ENCODE results near the gene FOXC1. TPM values are rescaled to one million over a fixed set of nuclear protein-coding genes. Genes with fewer than 3 reads are reported as not detected.

The FOXC1 gene
- total and polyA plus RNA-seq, 2 experiments from 2014 or later = 3.3 to 11.1 TPM

- no peaks in the 10 kb centered on the region for H3K79me2 ChIP-seq (ENCODE audit: insufficient read depth)
- in situ Hi-C loops (cut with MboI) = loop anchor here (25.0 kb wide), 1 partner anchor 1060 kb away; no protein-coding TSS in a partner anchor
- DNase-seq = no peak
- H3K27me3 ChIP-seq (replicated peaks; ENCODE audit: insufficient read depth) = peaks cover 14% of the 10 kb centered on the region; the same call in 1 of the 2 replicates
- H3K36me3 ChIP-seq (ENCODE audit: low read depth) = no peaks in the 10 kb centered on the region
- H3K9me3 ChIP-seq (ENCODE audit: low read depth) = no peaks in the 10 kb centered on the region
- H3K4me3 ChIP-seq = no peak overlapping the region
- H3K4me2 ChIP-seq (ENCODE audit: unreplicated experiment) = no peak overlapping the region
- 66 to 71% methylated on average over 11 of the region's 11 CpGs for WGBS, 2 experiments (ENCODE audit: low coverage in 1 of 2, low lambda C conversion rate in 2 of 2, missing lambda C conversion rate in 2 of 2)
- H3F3A ChIP-seq (ENCODE audit: insufficient read depth) = no peaks in the 10 kb centered on the region
- no peaks in the 10 kb centered on the region for H3K4me1 ChIP-seq (ENCODE audit: insufficient read depth)
- no peak overlapping the region for H2AFZ ChIP-seq
- H3K27ac ChIP-seq = no peak overlapping the region
- no peak overlapping the region for H3K9ac ChIP-seq
- H4K20me1 ChIP-seq (ENCODE audit: insufficient read depth) = no peaks in the 10 kb centered on the region
- no peak for TF ChIP-seq EZH2 (IDR thresholded peaks at IDR 0.05; ENCODE audit: insufficient read depth, poor library complexity, severe bottlenecking)
- no peak for TF ChIP-seq EZH2phosphoT487 (IDR thresholded peaks at IDR 0.05; ENCODE audit: insufficient read depth, low read depth)
- H3K9me2 ChIP-seq (ENCODE audit: insufficient read depth) = no peaks in the 10 kb centered on the region
Measured at GRCh38 chr6:1577146-1577680, 32.5 kb upstream of the FOXC1 start.

DNA sequence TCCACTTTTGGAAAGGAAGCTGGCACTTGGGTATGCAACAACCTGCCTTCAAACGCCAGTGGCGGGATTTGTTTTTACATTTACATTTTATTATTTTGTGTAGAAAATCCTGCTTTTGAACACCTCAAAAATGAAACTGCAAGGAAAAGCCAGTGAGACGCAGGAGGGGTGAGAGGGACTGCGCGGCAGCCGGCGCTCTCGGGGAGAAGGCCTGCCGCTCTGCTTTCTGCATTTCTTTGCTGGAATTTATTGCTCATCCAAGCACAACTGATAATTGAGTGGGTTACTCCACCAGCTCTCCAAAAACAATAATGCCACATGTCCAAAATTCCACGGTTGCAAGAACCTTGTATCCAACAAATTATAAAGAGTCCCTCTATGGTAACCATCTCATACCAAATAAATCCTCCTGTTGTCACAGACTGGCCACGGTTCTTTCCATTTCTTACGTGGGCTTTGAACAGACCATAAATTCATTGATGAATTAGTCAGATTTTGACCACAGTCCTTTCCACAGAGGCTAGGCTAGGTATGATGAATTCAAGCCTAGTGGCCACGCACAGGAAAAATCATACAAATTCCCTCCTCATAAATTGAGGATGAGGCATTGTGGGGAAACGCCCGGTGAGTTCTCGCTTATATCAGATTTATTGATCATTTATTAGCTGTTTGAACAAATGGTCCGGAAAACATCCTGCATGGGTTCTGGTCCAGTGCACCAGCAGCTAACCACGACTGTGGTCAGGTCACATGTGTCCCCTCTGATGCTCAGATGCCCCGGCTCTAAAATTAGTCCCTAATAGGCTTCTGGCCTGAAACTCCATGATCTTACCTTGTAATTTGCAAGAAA is 31.6 kb upstream of the FOXC1 start:
- no peak overlapping the region for H3K9ac ChIP-seq
- no peaks in the 10 kb centered on the region for H4K20me1 ChIP-seq (ENCODE audit: insufficient read depth)
- no peaks in the 10 kb centered on the region for H3K36me3 ChIP-seq (ENCODE audit: low read depth)
- H3K9me2 ChIP-seq (ENCODE audit: insufficient read depth) = no peaks in the 10 kb centered on the region
- no peak overlapping the region for H3K4me2 ChIP-seq (ENCODE audit: unreplicated experiment)
- no peak overlapping the region for H3K4me3 ChIP-seq
- no peaks in the 10 kb centered on the region for H3F3A ChIP-seq (ENCODE audit: insufficient read depth)
- no peaks in the 10 kb centered on the region for H3K4me1 ChIP-seq (ENCODE audit: insufficient read depth)
- DNase-seq = no peak
- no peak overlapping the region for H2AFZ ChIP-seq
- in situ Hi-C loops (cut with MboI) = loop anchor here (25.0 kb wide), 1 partner anchor 1059 kb away; no protein-coding TSS in a partner anchor
- no peaks in the 10 kb centered on the region for H3K79me2 ChIP-seq (ENCODE audit: insufficient read depth)
- H3K27me3 ChIP-seq (replicated peaks; ENCODE audit: insufficient read depth) = peaks cover 14% of the 10 kb centered on the region; the same call in 1 of the 2 replicates
- WGBS, 2 experiments (ENCODE audit: low coverage in 1 of 2, low lambda C conversion rate in 2 of 2, missing lambda C conversion rate in 2 of 2) = 76 to 78% methylated on average over 19 of the region's 19 CpGs
- no peak overlapping the region for H3K27ac ChIP-seq
- TF ChIP-seq EZH2phosphoT487 (IDR thresholded peaks at IDR 0.05; ENCODE audit: insufficient read depth, low read depth) = no peak
- no peak for TF ChIP-seq EZH2 (IDR thresholded peaks at IDR 0.05; ENCODE audit: insufficient read depth, poor library complexity, severe bottlenecking)
- H3K9me3 ChIP-seq (ENCODE audit: low read depth) = no peaks in the 10 kb centered on the region

- Histone ChIP-seq H3K9me3 (ENCODE audit: low read depth) (no peaks in the 10 kb centered on the region), H2AFZ (no peak overlapping the region), H3K27ac (no peak overlapping the region), H3K4me1 (ENCODE audit: insufficient read depth) (no peaks in the 10 kb centered on the region), H3K9ac (no peak overlapping the region), H3K27me3 (replicated peaks; ENCODE audit: insufficient read depth) (peaks cover 18% of the 10 kb centered on the region; the same call in 1 of the 2 replicates), H3K4me2 (ENCODE audit: unreplicated experiment) (no peak overlapping the region), H3K4me3 (no peak overlapping the region), H4K20me1 (ENCODE audit: insufficient read depth) (no peaks in the 10 kb centered on the region), H3K36me3 (ENCODE audit: low read depth) (no peaks in the 10 kb centered on the region), H3F3A (ENCODE audit: insufficient read depth) (no peaks in the 10 kb centered on the region), H3K79me2 (ENCODE audit: insufficient read depth) (no peaks in the 10 kb centered on the region), H3K9me2 (ENCODE audit: insufficient read depth) (no peaks in the 10 kb centered on the region)
- in situ Hi-C loops (cut with MboI) = loop anchor here (25.0 kb wide), 1 partner anchor 1058 kb away; no protein-coding TSS in a partner anchor
- WGBS, 2 experiments (ENCODE audit: low coverage in 1 of 2, low lambda C conversion rate in 2 of 2, missing lambda C conversion rate in 2 of 2) = 56 to 63% methylated on average over 5 of the region's 5 CpGs
- DNase-seq = no peak
- TF ChIP-seq EZH2phosphoT487 (IDR thresholded peaks at IDR 0.05; ENCODE audit: insufficient read depth, low read depth) = no peak
- no peak for TF ChIP-seq EZH2 (IDR thresholded peaks at IDR 0.05; ENCODE audit: insufficient read depth, poor library complexity, severe bottlenecking)
Measured at GRCh38 chr6:1579096-1579495, 30.6 kb upstream of the FOXC1 start.

DNA sequence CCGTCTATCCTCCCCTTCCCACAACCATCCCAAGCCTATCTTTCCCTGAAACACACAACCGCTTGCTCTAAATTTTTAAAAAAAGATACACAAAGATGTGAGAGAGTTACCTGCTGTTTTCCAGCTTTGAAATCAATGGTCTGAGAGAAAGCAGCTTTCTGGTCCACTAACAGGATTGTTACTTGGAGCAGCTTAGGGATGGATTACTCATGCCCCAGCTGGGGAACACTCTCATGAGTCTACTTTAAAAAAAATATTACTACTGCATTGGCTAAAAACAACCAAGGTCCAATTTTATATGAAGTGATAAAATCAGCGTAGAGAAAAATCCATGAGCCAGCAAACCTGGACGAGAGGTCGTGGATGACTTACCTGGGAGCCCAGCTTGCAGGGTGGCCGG is 29.6 kb upstream of the FOXC1 start:
- 56 to 68% methylated on average over 6 of the region's 6 CpGs for WGBS, 2 experiments (ENCODE audit: low coverage in 1 of 2, low lambda C conversion rate in 2 of 2, missing lambda C conversion rate in 2 of 2)
- no peaks in the 10 kb centered on the region for H3K4me1 ChIP-seq (ENCODE audit: insufficient read depth)
- no peaks in the 10 kb centered on the region for H4K20me1 ChIP-seq (ENCODE audit: insufficient read depth)
- H3K4me3 ChIP-seq = no peak overlapping the region
- no peak overlapping the region for H3K27ac ChIP-seq
- H3K9me3 ChIP-seq (ENCODE audit: low read depth) = no peaks in the 10 kb centered on the region
- H3K79me2 ChIP-seq (ENCODE audit: insufficient read depth) = no peaks in the 10 kb centered on the region
- H3K4me2 ChIP-seq (ENCODE audit: unreplicated experiment) = no peak overlapping the region
- H3K27me3 ChIP-seq (replicated peaks; ENCODE audit: insufficient read depth) = peaks cover 28% of the 10 kb centered on the region
- H3F3A ChIP-seq (ENCODE audit: insufficient read depth) = no peaks in the 10 kb centered on the region
- no peaks in the 10 kb centered on the region for H3K9me2 ChIP-seq (ENCODE audit: insufficient read depth)
- H2AFZ ChIP-seq = no peak overlapping the region
- H3K9ac ChIP-seq = no peak overlapping the region
- DNase-seq = peak; percentile 49
- no peaks in the 10 kb centered on the region for H3K36me3 ChIP-seq (ENCODE audit: low read depth)
- TF ChIP-seq EZH2phosphoT487 (IDR thresholded peaks at IDR 0.05; ENCODE audit: insufficient read depth, low read depth) (no peak), EZH2 (IDR thresholded peaks at IDR 0.05; ENCODE audit: insufficient read depth, poor library complexity, severe bottlenecking) (no peak)
- in situ Hi-C loops (cut with MboI) = loop anchor here (25.0 kb wide), 1 partner anchor 1057 kb away; no protein-coding TSS in a partner anchor
